ENCODE data around the gene LRP1B.

DNA sequence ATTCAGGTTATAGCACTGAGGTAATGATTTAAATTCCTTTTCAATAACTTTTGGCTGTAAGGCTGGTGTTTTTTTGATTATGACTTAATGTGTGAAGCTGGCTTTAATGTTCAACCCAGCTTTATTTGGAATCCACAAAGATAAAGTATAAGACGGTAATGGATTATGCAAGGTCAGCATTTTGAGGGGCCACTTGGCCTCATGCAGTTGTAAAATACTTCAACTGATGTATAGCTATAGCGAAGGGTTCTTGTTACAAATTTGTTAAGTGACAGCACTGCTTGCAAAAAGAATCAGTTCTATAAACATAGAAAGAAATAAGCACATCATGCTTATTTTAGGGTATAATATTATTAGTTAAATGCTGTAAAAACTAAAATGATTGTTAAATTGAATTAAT, 36.6 kb downstream of the LRP1B start:
- no peak for TF ChIP-seq BACH2 (CRISPR knock-in tag; IDR thresholded peaks at IDR 0.05; ENCODE audit: borderline replicate concordance)
- TF ChIP-seq GLIS3 (CRISPR knock-in tag; IDR thresholded peaks at IDR 0.05) = no peak
- no peak for TF ChIP-seq SNAI2 (CRISPR knock-in tag; IDR thresholded peaks at IDR 0.05)
- TF ChIP-seq, protein P1, sequence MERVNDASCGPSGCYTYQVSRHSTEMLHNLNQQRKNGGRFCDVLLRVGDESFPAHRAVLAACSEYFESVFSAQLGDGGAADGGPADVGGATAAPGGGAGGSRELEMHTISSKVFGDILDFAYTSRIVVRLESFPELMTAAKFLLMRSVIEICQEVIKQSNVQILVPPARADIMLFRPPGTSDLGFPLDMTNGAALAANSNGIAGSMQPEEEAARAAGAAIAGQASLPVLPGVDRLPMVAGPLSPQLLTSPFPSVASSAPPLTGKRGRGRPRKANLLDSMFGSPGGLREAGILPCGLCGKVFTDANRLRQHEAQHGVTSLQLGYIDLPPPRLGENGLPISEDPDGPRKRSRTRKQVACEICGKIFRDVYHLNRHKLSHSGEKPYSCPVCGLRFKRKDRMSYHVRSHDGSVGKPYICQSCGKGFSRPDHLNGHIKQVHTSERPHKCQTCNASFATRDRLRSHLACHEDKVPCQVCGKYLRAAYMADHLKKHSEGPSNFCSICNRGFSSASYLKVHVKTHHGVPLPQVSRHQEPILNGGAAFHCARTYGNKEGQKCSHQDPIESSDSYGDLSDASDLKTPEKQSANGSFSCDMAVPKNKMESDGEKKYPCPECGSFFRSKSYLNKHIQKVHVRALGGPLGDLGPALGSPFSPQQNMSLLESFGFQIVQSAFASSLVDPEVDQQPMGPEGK (CRISPR knock-in tag; IDR thresholded peaks at IDR 0.05; ENCODE audit: borderline replicate concordance) = no peak
- no peak for TF ChIP-seq CSDC2 (CRISPR knock-in tag; IDR thresholded peaks at IDR 0.05)
- no peak for TF ChIP-seq ISL1 (CRISPR knock-in tag; IDR thresholded peaks at IDR 0.05)
- no peak for TF ChIP-seq ZNF8 (CRISPR knock-in tag; IDR thresholded peaks at IDR 0.05)
- TF ChIP-seq PPARA (CRISPR knock-in tag; IDR thresholded peaks at IDR 0.05; ENCODE audit: borderline replicate concordance) = no peak
- no peak for TF ChIP-seq TSHZ2 (CRISPR knock-in tag; IDR thresholded peaks at IDR 0.05)
- no peak for TF ChIP-seq OSR1 (CRISPR knock-in tag; IDR thresholded peaks at IDR 0.05)
- no peak for TF ChIP-seq ZFP3 (CRISPR knock-in tag; IDR thresholded peaks at IDR 0.05)
- TF ChIP-seq CREB5 (CRISPR knock-in tag; IDR thresholded peaks at IDR 0.05; ENCODE audit: low read depth) = no peak
- TF ChIP-seq ZC3H10 (CRISPR knock-in tag; IDR thresholded peaks at IDR 0.05) = no peak
- TF ChIP-seq ZNF70 (CRISPR knock-in tag; IDR thresholded peaks at IDR 0.05) = no peak

Data from SK-N-SH treated with all-trans-retinoic acid at 6 μM for 48 hours (cell line).